Measurements from ENCODE around the gene MDH1B. TPM values are rescaled to one million over a fixed set of nuclear protein-coding genes. Genes with fewer than 3 reads are reported as not detected.

MDH1B gene
- total RNA-seq, 1 donor from 2014 or later: 0.49 TPM

DNA sequence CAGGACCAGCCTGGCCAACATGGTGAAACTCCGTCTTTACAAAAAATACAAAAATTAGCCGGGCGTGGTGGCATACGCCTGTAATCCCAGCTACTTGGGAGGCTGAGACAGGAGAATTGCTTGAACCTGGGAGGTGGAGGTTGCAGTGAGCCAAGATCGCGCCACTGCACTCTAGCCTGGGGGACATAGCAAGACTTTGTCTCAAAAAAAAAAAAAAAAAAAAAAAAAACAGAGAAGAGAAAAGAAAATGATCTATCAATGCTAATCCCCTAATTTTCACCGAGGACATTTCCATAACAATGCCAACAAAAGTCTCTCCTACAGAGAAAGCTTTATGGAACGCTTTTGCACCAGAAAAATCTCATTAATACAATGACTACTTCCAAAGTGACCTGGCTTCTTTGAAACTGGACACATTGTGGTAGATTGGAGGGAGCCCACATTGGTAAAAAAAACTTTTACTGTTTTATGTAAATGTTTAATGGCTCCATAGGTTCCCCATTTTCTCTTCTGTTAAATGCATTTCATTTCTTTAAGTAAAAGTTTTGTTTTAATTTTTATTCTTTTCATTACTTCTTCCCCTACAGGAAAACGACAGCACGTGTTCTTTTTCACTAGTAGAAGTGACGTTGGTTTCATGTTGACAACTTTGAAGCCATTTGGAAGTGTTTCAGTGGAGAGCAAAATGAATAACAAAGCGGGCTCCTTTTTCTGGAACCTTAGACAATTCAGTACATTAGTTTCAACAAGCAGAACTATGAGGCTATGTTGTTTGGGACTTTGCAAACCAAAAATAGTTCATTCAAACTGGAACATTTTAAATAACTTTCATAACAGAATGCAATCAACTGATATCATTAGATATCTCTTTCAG lies 1.2 kb upstream of the MDH1B start:
- no peaks in the 10 kb centered on the region for H3K27me3 ChIP-seq
- H3K27ac ChIP-seq: peak overlapping the region; percentile 72
- no peaks in the 10 kb centered on the region for H3K36me3 ChIP-seq
- TF ChIP-seq, protein P1, sequence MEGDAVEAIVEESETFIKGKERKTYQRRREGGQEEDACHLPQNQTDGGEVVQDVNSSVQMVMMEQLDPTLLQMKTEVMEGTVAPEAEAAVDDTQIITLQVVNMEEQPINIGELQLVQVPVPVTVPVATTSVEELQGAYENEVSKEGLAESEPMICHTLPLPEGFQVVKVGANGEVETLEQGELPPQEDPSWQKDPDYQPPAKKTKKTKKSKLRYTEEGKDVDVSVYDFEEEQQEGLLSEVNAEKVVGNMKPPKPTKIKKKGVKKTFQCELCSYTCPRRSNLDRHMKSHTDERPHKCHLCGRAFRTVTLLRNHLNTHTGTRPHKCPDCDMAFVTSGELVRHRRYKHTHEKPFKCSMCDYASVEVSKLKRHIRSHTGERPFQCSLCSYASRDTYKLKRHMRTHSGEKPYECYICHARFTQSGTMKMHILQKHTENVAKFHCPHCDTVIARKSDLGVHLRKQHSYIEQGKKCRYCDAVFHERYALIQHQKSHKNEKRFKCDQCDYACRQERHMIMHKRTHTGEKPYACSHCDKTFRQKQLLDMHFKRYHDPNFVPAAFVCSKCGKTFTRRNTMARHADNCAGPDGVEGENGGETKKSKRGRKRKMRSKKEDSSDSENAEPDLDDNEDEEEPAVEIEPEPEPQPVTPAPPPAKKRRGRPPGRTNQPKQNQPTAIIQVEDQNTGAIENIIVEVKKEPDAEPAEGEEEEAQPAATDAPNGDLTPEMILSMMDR (IDR thresholded peaks at IDR 0.05): no peak
- TF ChIP-seq POLR2AphosphoS5 (IDR thresholded peaks at IDR 0.05; ENCODE audit: insufficient read depth in 1 of 2, low read depth in 1 of 2): no peak
- TF ChIP-seq POLR2A (IDR thresholded peaks at IDR 0.05): no peak
- intact Hi-C loops (cut with DNase I): no loop called here
- H3K9me3 ChIP-seq: no peaks in the 10 kb centered on the region
- DNase-seq (ENCODE audit: extremely low spot score in 2 of 2): no peak
- peaks cover 26% of the 10 kb centered on the region for H3K4me1 ChIP-seq
- H3K4me3 ChIP-seq: peak overlapping the region; percentile 66 to 69

DNA sequence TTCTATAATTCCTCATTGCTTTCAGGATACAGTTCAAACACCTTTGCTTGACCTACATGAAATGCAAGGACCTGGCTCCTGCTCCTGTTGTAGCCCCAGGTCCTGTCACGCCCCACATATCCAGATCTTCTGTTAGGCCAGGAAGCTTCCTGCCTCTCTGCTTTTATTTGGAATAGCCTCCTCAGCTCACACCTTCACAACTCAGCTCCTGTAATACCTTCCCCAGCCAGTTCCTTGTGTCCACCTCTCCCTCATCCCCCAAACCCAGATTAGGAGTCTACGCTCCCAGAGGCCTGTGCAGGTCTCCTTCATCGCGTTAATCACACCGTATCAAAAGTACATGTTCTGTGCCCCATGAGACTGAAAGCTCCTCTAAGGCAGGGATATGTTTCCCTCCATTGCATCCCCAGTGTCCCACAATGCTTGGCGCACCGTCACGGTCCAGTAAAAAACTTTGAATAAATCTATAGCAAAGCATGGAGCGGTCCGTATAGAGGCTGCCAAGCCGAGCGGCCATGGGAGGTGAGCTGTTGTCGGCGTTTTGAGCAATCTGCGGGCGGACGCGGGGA lies 371 bp downstream of the MDH1B start:
- H3K9me3 ChIP-seq: no peaks in the 10 kb centered on the region
- H3K36me3 ChIP-seq: no peaks in the 10 kb centered on the region
- H3K27me3 ChIP-seq: no peaks in the 10 kb centered on the region
- no peak for TF ChIP-seq POLR2AphosphoS5 (IDR thresholded peaks at IDR 0.05; ENCODE audit: insufficient read depth in 1 of 2, low read depth in 1 of 2)
- TF ChIP-seq, protein P1 (IDR thresholded peaks at IDR 0.05): no peak
- no peak for TF ChIP-seq POLR2A (IDR thresholded peaks at IDR 0.05)
- DNase-seq (ENCODE audit: extremely low spot score in 2 of 2): no peak
- intact Hi-C loops (cut with DNase I): no loop called here
- H3K4me3 ChIP-seq: peak overlapping the region; percentile 66 to 69
- peak overlapping the region; percentile 72 for H3K27ac ChIP-seq
- peaks cover 26% of the 10 kb centered on the region for H3K4me1 ChIP-seq

DNA sequence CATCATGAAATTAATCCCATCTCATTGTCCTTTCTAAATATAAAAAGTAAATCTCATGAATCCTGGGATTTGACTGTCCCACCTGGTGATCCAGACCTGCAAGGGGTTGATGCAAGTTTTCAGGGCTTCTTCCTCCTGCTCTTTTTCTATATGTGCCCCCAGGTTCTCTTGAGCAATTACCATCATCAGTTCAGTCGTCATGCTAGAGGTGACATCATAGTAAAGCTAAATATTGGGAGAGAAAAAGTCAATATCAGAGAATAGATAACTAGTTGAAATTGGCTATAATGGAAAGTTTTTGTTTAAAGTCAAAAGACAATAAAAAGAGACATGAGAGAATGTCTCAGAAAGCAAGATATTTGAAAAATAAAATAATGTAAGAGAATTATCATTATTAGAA lies 8.3 kb downstream of the MDH1B start:
- no peaks in the 10 kb centered on the region for H3K27me3 ChIP-seq
- intact Hi-C loops (cut with DNase I): no loop called here
- no peaks in the 10 kb centered on the region for H3K36me3 ChIP-seq
- DNase-seq (ENCODE audit: extremely low spot score in 2 of 2): no peak
- H3K4me1 ChIP-seq: no peaks in the 10 kb centered on the region
- TF ChIP-seq POLR2A (IDR thresholded peaks at IDR 0.05): no peak
- TF ChIP-seq, protein P1 (IDR thresholded peaks at IDR 0.05): no peak
- no peak for TF ChIP-seq POLR2AphosphoS5 (IDR thresholded peaks at IDR 0.05; ENCODE audit: insufficient read depth in 1 of 2, low read depth in 1 of 2)
- no peak overlapping the region for H3K27ac ChIP-seq
- H3K9me3 ChIP-seq: no peaks in the 10 kb centered on the region
- H3K4me3 ChIP-seq: no peak overlapping the region

DNA sequence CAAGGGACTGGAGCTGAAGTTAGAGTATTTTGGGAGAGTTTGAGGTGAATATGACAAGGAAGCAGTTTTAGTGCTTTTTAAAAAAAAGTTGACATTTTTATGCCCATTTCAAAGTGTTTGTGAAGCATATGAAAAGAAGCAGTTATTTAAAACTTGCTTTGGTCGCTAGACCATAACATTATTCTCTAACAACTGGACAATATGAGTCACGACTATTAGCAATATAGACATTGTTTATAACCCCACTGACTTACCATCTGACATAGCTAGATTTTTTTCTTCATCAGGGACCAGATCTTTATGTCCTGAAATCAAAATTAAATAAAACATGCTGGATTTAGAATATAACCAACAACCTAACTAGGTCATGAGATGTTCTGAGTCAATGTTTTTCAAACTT lies 24.3 kb downstream of the MDH1B start:
- H3K27me3 ChIP-seq: no peaks in the 10 kb centered on the region
- no peaks in the 10 kb centered on the region for H3K36me3 ChIP-seq

More for the DNA sequence above, 24.3 kb downstream of the MDH1B start:
- TF ChIP-seq POLR2AphosphoS5 (IDR thresholded peaks at IDR 0.05; ENCODE audit: insufficient read depth in 1 of 2, low read depth in 1 of 2) (no peak), POLR2A (IDR thresholded peaks at IDR 0.05) (no peak)
- TF ChIP-seq, protein P1 (IDR thresholded peaks at IDR 0.05): no peak
- no peak overlapping the region for H3K27ac ChIP-seq
- H3K4me3 ChIP-seq: no peak overlapping the region
- DNase-seq (ENCODE audit: extremely low spot score in 2 of 2): no peak
- intact Hi-C loops (cut with DNase I): no loop called here
- no peaks in the 10 kb centered on the region for H3K9me3 ChIP-seq
- H3K4me1 ChIP-seq: no peaks in the 10 kb centered on the region

Data from vagina (tissue), 2 donors.